HG03558 (cell line): Measurements from ENCODE around the gene INF2.

Experiments used
- ATAC-seq: cut with Tn5 transposase; IDR thresholded peaks from one replicate; pipeline ENCODE4 v1.9.1; 2021; ENCODE audit warnings: moderate number of reproducible peaks; ENCODE audit not compliant: unreplicated experiment; ENCODE audit errors: extremely low read depth

The INF2 gene

DNA sequence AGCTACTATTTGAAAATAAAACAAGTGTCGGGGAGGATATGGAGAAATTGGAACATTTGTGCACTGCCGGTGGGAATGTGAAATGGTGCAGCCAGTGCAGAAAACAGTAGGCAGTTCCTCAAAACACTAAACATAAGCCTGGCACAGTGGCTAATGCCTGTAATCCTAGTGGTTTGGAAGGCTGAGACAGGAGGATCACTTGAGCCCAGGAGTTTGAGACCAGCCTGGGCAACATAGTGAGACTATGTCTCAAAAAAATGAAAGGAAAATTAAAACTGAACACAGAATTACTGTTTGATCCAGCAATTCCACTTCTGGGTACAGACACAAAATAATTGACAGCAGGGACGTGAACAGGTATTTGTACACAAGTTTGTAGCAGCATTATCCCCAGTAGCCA is 76.1 kb downstream of the INF2 start:
- no peak for ATAC-seq

DNA sequence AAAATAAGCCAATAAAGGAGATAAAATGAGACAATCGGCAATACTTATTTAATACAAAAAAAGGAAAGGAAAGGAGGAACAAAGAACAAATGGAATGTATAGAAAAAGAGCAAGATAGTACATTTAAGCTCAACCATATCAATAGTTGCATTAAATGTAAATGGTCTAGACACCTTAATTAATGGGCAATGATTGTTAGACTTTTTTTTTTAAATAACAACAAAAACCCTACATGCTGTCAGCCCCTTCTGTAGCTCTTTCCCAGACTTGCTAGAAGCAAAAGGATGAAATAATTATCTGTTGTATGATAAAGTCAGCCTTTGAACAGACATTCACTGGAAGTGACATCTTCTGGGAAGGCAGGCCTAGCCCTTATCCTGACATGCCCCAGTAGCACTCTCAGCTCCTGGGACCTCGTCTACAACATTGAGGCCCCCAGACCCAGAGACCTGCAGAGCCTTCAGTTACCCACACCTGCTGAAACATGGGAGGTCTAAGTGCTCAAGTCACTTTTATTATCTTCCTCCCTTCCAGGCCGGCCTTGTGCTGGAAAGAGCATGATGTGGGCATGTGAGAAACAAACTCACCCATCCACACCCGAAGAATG is 76.9 kb downstream of the INF2 start:
- no peak for ATAC-seq

DNA sequence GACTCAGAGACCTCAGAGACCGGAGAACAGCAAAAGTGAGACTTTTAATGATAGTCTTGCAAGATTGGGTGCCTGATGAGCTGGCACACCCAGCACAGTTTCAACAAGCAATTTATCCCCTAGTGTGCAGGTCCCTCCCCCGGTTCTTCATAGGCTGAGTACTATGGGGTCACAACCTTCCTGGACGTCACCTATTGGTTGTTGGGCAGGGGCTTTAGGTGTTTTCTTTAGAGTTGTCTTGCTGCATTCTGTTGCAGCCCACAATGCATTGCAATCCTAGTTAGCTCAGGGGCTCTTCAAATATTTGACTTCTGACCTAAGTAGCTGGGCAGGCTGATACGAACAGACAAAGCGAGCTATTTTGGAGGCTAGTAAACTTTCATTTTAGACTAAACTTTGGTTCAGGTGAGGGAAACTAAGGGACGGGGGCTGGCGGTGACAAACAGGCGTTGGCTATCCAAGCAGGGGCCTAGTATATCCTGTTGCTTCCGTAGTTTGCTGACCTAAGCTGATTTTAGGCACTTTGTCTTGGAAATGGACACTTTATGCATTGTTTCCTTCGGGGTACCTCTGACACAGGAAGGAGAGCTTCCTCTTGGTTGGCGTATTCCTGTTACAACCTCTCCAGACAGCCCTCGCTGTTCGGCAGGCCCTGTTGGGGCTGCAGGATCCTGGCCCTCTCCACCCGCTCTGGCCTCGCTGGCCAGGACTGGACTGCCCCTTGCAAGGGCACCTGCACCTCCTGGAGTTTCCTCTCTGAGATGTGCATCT is 77.6 kb downstream of the INF2 start:
- ATAC-seq, result no peak

DNA sequence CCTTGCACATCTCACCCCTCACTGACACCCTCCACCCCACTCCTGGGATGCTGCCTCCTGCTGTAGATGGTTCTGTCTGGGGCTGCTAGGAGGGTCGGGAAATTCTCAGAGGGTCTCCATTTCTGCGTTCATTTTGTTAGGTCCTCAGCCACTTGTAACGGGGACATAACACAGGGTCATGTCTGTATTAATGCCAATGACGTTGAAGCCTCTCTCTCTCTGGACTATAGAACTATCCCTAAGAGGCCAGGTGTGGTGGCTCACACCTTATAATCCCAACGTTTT is 78.2 kb downstream of the INF2 start:
- no peak for ATAC-seq

DNA sequence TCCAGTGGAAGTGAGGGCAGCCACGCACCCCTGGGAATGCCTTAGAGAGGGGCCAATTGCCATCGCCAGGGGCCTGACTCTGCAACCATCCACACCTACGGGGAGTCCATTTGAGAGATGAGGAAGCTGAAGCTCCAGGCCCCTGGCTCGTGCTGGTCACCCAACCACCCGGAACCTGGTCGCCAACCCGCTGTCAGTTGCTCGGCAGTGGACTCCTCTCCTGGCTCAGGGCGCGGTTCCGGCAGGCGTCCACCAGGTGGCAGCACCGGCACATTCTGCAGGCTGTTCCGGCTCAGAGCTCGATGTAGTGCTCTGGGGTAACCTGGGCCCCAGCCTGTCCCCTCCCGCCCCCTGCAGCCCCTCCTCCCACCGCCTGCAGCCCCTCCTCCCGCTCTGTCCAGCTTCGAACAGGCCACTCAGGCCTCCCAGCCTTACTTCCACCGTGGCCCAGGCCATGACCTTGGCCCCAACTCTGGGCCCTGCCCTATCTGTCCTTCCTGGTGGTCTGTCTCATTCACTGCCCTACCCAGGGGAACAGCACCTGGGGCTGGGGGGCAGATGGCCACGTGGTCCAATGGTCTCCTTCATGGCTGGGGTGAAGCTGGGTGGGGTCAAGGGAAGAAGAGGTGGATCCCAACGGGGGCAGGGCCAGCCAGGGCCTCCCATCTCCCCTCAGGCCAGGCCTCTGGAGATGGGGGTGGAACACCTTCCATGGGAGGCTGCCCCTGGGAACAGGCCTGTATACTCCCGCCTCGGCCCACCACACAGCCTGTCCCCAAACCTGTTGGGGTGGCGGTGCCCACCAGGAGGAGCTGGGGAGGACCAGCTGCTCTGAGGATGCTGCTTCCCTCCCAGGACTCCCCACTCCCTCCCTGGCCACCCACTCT is 79.3 kb downstream of the INF2 start:
- no peak for ATAC-seq

DNA sequence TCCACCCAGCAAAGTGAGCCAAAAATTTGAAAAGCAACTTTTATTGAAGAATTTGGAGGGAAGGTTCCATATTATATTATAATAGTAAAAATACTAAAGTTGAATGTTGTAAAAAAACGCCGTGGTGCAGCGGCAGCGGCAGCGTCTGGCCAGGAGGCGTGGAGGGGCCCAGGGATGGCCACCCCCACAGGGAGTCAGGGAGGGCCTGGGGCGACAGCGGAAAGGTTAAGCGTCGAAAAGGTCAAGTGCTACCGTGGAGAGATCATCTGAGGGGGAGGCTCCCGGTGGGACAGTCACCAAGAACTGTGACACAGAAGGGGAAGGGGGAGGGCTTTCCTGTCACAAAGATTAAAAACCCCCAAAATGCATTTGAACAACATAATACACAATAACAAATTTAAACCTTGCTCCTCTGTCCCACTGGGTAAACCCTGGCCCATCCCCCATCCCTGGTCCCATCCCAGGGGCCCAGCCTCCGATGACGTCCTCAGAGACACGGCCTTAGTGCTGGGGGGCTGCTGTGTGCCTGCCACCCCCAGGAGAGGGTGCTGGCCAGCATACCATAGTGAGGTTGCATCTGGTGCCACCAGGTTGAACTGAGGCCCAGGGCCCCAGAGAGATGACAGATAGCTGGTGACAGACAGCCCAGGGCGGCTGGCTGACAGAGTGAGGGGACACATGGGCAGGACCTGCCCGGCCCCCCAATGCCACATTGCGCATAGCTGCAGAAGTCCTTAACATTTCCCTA is 80.1 kb downstream of the INF2 start:
- ATAC-seq, result no peak

DNA sequence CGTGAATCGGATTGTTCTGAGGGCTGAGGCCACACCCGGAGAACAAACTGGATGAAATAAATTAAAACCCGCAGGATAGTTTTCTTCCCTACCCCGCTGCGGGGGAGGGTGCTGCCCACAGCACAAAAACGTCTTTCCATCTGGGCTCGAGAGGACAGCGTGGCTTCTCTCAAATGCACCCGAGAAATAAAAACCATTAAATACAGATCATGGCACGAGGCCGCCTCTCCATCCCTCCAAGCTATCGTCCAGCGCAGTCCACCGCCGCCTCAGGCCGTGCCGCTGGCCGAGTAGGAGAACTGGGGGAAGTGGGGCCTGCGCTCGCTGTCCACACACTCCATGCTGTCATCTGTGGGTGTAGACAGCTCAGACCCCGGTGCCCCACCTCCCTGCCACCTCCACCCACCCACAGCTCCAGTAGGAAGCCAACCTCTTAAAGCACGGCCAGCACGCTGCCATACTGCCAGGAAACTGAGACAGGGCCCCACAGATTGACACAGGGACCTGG is 80.7 kb downstream of the INF2 start:
- no peak for ATAC-seq

DNA sequence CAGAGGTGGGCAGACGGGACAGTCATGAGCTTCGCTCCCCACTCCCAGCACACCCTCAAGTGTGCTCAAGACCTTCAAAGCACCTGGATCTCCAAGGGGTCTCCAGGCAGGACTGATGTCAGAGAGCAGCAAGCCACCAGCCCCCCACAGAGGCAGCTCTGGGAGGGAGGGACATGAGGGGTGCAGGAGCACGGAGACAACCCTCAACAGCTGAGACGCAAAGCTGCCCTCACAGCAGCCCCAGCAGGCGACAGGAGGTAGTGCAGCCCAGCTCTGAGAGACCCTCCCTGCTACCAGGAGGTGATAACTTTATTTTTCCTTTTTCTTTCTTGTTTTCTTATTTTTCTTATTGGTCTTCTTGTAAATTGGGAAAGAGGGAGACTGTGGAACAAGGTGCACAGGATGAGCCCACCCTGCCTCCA is 81.4 kb downstream of the INF2 start:
- ATAC-seq, result no peak

DNA sequence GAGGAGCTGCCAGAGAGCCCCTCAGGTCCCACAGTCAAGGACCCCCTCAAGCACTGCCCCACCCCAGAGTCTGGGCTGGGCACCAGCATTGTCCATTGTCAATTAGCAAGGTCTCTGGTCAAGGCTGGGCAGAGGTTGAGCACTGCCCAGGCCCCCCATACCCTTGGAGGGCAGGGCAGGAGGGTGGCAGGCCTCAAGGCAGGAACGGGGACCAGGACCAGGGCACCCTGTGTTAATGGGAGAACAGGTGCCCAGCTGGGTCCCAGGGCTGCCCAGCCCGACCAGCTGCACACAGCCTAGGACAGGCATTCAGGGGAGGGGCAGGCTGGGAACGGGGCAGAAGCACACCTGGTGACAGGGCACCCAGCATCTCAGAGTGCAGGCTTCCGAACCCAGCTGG is 82.0 kb downstream of the INF2 start:
- no peak for ATAC-seq
